Kidney (tissue), 14 donors: ENCODE measurements around the gene DHRS13. TPM values are rescaled to one million over a fixed set of nuclear protein-coding genes. Genes with fewer than 3 reads are reported as not detected.
A peak's percentile ranks its signal among the peaks of the same experiment; 100 is the strongest.
"Not testable (repeated sequence)": the region's sequence is repeated elsewhere in the genome, so short reads cannot be mapped to it uniquely, and the experiment has no call there.

ENCODE experiments used
- DNase-seq, 5 donors: peaks; one replicate each; pipeline ENCODE4 v3.0.0-alpha.2; 2013 to 2020
- FAIRE-seq: peaks from 2 replicates; lab custom pipeline; 2012; peaks lifted over from hg19 to GRCh38; lab: Jason Lieb, UNC
- H3K27ac ChIP-seq, 2 donors: one replicate each; pipeline ENCODE4 v1.7.0; 2013; ENCODE audit warnings: low read depth in 2 of 2, low read length in 2 of 2, inconsistent platforms in 1 of 2
- H3K27me3 ChIP-seq: one replicate; pipeline ENCODE4 v1.7.1; 2013; ENCODE audit warnings: low read length, inconsistent platforms; ENCODE audit not compliant: control insufficient read depth, insufficient read depth
- H3K36me3 ChIP-seq, 3 donors: one replicate each; pipeline versions ENCODE4 v1.7.0 to v1.7.1; 2013; ENCODE audit warnings: low read length in 3 of 3, control low read depth in 1 of 3, inconsistent platforms in 1 of 3; ENCODE audit not compliant: insufficient read depth in 3 of 3, control insufficient read depth in 2 of 3
- H3K4me1 ChIP-seq, 3 donors: one replicate each; pipeline versions ENCODE4 v1.7.0 to v1.7.1; 2013; ENCODE audit warnings: low read length in 3 of 3, inconsistent platforms in 1 of 3, low read depth in 1 of 3; ENCODE audit not compliant: control insufficient read depth in 2 of 3, insufficient read depth in 2 of 3
- H3K4me3 ChIP-seq, 3 donors: one replicate each; pipeline versions ENCODE4 v1.7.0 to v1.8.1; 2013; ENCODE audit warnings: low read length in 3 of 3, control low read depth in 1 of 3, inconsistent platforms in 1 of 3
- H3K9ac ChIP-seq, 3 donors: one replicate each; pipeline versions ENCODE4 v1.7.0 to v1.7.1; 2013; ENCODE audit warnings: low read length in 3 of 3, control low read depth in 1 of 3, inconsistent platforms in 1 of 3
- H3K9me3 ChIP-seq, 3 donors: one replicate each; pipeline versions ENCODE4 v1.7.0 to v1.7.1; 2013; ENCODE audit warnings: low read length in 3 of 3, control low read depth in 1 of 3, inconsistent platforms in 1 of 3; ENCODE audit not compliant: control insufficient read depth in 2 of 3, insufficient read depth in 1 of 3
- intact Hi-C: fragments of 100-400 bp; cut with DNase I; formaldehyde crosslinking; loops from one replicate; pipeline ENCODE4 v1.11.1; 2022
- polyA plus RNA-seq: library from polyadenylated mRNA; stranded (reverse); fragments of 350-450 nt; fragmentation: Illumina TruSeq; extraction: RNeasy Lipid Tissue Mini Kit (QIAGEN cat#74804); gene quantifications from one replicate; pipeline ENCODE4 v1.2.3, GENCODE V29; 2014; ENCODE audit warnings: low read depth, low replicate concordance; ENCODE audit not compliant: insufficient read depth
- total RNA-seq: library from RNA; stranded (reverse); fragmentation: NEBNext Ultra II Directional; extraction: Animal tissue kit (Norgen Biotek cat#: 25700); gene quantifications from one replicate; pipeline ENCODE4 v1.2.1, GENCODE V29; 2021
- TF ChIP-seq, protein P1 (sequence below): IDR thresholded peaks from 3 replicates; pipeline ENCODE4 v1.5.1; 2012; ENCODE audit warnings: mild to moderate bottlenecking, moderate library complexity, borderline replicate concordance; ENCODE audit not compliant: insufficient read depth; ENCODE audit errors: extremely low read depth
- donor health status: control.
- donor health status: control.
- donor health status: control.
- donor health status: control.
- donor health status: control.
- donor health status: DM: yes; HTN: yes; CAD: no.
- donor health status: Normal renal cell carcinoma (clear cell type).

DHRS13 gene
- total and polyA plus RNA-seq, 2 donors from 2014 or later = 21.6 to 29.5 TPM

DNA sequence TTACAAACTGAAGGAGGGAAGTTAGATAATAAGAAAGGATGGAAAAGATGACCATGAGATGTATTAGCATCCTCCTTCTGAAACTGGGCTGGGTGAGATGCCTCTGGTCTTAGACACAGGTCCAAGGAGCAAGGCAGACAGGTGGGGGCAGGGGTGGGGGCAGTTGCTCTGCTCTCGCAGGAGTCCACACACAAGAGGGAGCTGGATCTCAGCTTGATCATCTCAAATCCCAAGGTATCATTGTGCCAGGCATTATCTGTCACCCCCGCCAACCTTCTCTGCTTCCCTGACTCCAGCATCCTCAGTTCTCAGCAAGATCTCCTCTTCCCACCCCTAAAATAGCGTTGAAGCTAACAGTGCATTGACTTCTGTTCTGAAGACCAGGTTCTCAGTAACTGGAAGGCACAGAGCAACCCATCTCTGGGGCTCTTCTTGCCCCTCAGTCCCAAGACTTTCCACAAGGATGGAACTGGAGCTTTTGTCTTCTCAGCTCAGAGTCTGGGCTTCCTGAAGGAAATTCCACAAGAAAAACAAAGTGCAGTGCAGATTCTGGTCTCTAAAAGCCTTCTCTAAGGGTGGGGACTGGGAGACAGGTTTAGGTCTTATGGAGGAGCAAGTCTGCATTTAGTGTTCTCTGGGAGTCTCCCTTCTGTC is 7.0 kb downstream of the DHRS13 start:
- Histone ChIP-seq H3K9ac (peak overlapping the region in 2 of 3 donors; percentile 89 to 94), H3K9me3 (no peaks in the 10 kb centered on the region), H3K27me3 (no peaks in the 10 kb centered on the region), H3K36me3 (no peaks in the 10 kb centered on the region), H3K4me3 (peak overlapping the region; percentile 5 to 87 (median 72)), H3K27ac (peak overlapping the region; percentile 90 to 97), H3K4me1 (peaks cover 0 to 36% (median 29%) of the 10 kb centered on the region in 3 donors)
- TF ChIP-seq, protein P1, sequence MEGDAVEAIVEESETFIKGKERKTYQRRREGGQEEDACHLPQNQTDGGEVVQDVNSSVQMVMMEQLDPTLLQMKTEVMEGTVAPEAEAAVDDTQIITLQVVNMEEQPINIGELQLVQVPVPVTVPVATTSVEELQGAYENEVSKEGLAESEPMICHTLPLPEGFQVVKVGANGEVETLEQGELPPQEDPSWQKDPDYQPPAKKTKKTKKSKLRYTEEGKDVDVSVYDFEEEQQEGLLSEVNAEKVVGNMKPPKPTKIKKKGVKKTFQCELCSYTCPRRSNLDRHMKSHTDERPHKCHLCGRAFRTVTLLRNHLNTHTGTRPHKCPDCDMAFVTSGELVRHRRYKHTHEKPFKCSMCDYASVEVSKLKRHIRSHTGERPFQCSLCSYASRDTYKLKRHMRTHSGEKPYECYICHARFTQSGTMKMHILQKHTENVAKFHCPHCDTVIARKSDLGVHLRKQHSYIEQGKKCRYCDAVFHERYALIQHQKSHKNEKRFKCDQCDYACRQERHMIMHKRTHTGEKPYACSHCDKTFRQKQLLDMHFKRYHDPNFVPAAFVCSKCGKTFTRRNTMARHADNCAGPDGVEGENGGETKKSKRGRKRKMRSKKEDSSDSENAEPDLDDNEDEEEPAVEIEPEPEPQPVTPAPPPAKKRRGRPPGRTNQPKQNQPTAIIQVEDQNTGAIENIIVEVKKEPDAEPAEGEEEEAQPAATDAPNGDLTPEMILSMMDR = no peak
- intact Hi-C loops = no loop called here
- no peak for DNase-seq
- no peak for FAIRE-seq

DNA sequence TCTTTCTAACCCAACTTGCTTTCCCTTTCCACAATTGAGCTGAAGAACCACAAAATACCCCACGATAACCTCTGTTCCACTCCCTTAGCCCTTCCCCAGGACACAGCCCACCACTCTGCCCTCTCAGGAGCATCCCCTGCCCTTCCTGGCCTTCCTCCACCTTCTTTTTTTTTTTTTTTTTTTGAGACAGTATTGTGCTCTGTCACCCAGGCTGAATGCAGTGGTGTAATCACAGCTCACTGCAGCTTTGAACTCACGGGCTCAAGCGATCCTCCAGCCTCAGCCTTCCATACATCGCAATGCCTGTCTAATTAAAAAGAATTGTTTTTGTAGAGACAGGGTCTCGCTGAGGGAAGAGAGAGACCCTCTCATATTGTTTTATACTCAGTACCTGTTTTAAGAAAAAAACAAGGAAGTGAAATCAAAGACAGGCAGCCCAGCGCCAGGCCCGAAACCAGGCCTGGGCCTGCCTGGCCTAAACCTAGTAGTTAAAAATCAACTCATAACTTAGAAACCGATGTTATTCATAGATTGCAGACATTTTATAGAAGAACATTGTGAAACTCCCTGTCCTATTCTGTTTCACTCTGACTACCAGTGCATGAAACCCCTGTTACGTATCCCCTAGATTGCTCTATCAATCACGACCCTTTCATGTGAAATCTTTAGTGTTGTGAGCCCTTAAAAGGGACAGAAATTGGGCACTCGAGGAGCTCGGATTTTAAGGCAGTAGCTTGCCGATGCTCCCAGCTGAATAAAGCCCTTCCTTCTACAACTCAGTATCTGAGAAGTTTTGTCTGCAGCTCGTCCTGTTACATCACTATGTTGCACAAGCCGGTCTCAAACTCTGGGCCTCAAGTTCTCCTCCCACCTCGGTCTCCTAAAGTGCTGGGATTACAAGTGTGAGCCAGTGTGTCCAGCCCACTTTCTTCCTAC is 9.4 kb downstream of the DHRS13 start:
- FAIRE-seq, H3K27me3 ChIP-seq, intact Hi-C loops, H3K9me3 ChIP-seq, H3K36me3 ChIP-seq: not testable (repeated sequence)
- DNase-seq = peak in 1 of 5 donors; percentile 37
- peak overlapping the region in 2 of 3 donors; percentile 17 to 32 for H3K4me3 ChIP-seq
- peak overlapping the region in 2 of 3 donors; percentile 31 to 58 for H3K9ac ChIP-seq
- peaks cover 0 to 36% (median 31%) of the 10 kb centered on the region in 3 donors for H3K4me1 ChIP-seq
- peak overlapping the region; percentile 77 to 82 for H3K27ac ChIP-seq

DNA sequence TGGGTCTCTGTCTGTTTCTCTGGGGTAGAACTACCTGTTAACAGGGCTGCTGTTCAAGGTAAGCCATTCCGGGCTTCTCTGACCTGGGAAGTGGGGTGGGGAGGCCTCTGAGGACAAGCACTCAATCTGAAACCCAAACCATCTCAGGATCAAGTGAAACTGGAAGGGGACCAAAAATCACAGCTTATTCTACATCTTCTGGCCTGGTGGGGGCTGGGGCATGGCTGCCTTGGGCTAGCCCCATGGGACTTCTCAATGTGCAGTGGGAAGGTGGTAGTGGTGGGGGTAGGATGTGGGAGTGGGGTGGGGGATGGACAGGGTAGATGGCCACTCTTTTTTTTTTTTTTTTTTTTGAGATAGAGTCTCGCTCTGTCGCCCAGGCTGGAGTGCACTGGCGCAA is 10.9 kb downstream of the DHRS13 start:
- H3K27ac ChIP-seq = peak overlapping the region; percentile 61 to 71

More for the DNA sequence above, 10.9 kb downstream of the DHRS13 start:
- no peaks in the 10 kb centered on the region for H3K36me3 ChIP-seq
- TF ChIP-seq, protein P1 = no peak
- no peak overlapping the region for H3K4me3 ChIP-seq
- no peaks in the 10 kb centered on the region for H3K27me3 ChIP-seq
- intact Hi-C loops = no loop called here
- FAIRE-seq (no peak), DNase-seq (no peak)
- H3K9ac ChIP-seq = no peak overlapping the region
- no peaks in the 10 kb centered on the region for H3K9me3 ChIP-seq
- peaks cover 0 to 30% (median 25%) of the 10 kb centered on the region in 3 donors for H3K4me1 ChIP-seq
